Stimulated activated CD8-positive, alpha-beta memory T cell treated with anti-CD3 and anti-CD28 coated beads, Interleukin-12 subunit alpha, Interleukin-12 subunit beta, amount 100 ng/mL, for 24 hours (primary cell): ENCODE measurements around the gene MRPS18B.
"Not testable (repeated sequence)": the region's sequence is repeated elsewhere in the genome, so short reads cannot be mapped to it uniquely, and the experiment has no call there.

Experiments used
- DNase-seq: peaks from one replicate; pipeline ENCODE4 v3.0.0-alpha.2; 2020; ENCODE audit errors: extremely low read depth

Gene MRPS18B

GRCh38 chr6:30641048-30641447 lies 23.4 kb downstream of the MRPS18B start:
- DNase-seq = no peak

- DNase-seq = no peak
Observed at GRCh38 chr6:30643656-30644055, 26.0 kb downstream of the MRPS18B start.

- DNase-seq = no peak
Observed at GRCh38 chr6:30644769-30645168, 27.1 kb downstream of the MRPS18B start.

- DNase-seq = no peak
Observed at GRCh38 chr6:30645989-30646388, 28.3 kb downstream of the MRPS18B start.

- peak; percentile 82 for DNase-seq
Observed at GRCh38 chr6:30646450-30647241, 29.0 kb downstream of the MRPS18B start, which contains the start of gene C6orf136. C6orf136 (plus strand) TSS chr6:30647133; CDS start chr6:30647232, 99 bp downstream.

GRCh38 chr6:30647242-30648116 lies 29.8 kb downstream of the MRPS18B start:
- peak; percentile 62 for DNase-seq

- DNase-seq = no peak
Observed at GRCh38 chr6:30651143-30651542, 33.5 kb downstream of the MRPS18B start.

GRCh38 chr6:30654798-30655742 lies 37.4 kb downstream of the MRPS18B start:
- no peak for DNase-seq

- no peak for DNase-seq
Observed at GRCh38 chr6:30655743-30656094, 38.1 kb downstream of the MRPS18B start.

- DNase-seq = no peak
Observed at GRCh38 chr6:30656513-30656912, 38.9 kb downstream of the MRPS18B start.

GRCh38 chr6:30657454-30657853 lies 39.8 kb downstream of the MRPS18B start:
- no peak for DNase-seq

- DNase-seq = not testable (repeated sequence)
Observed at GRCh38 chr6:30657922-30658321, 40.3 kb downstream of the MRPS18B start.

GRCh38 chr6:30664994-30665767 lies 47.5 kb downstream of the MRPS18B start:
- no peak for DNase-seq

GRCh38 chr6:30666300-30666699 lies 48.7 kb downstream of the MRPS18B start:
- not testable (repeated sequence) for DNase-seq

- no peak for DNase-seq
Observed at GRCh38 chr6:30670760-30671527, 53.3 kb downstream of the MRPS18B start.

GRCh38 chr6:30672445-30673253 lies 55.0 kb downstream of the MRPS18B start, which contains the start of gene DHX16:
DHX16 (minus strand) TSS chr6:30673006; CDS start chr6:30672841, 165 bp downstream.
- peak; percentile 74 for DNase-seq
